OCI-LY1 (cell line): ENCODE data around the gene NUBP2.

Experiments
- H2AFZ ChIP-seq: fragments of 200-600 bp; sonication (generic), shearing (Covaris generic); 2 replicates; pipeline ENCODE4 v1.6.0; 2014; ENCODE audit warnings: antibody characterized with exemption, mild to moderate bottlenecking, low read length
- H3F3A ChIP-seq: fragments of 200-600 bp; sonication (generic), shearing (Covaris generic); 2 replicates; pipeline ENCODE4 v1.6.0; 2014; ENCODE audit warnings: mild to moderate bottlenecking, antibody characterized with exemption, low read length, moderate library complexity; ENCODE audit not compliant: insufficient read depth
- H3K27ac ChIP-seq: fragments of 200-600 bp; sonication (generic); 2 replicates; pipeline ENCODE4 v1.5.1; 2014; ENCODE audit warnings: low read length, mixed run types, mild to moderate bottlenecking, low read depth; ENCODE audit not compliant: poor library complexity, severe bottlenecking
- H3K27me3 ChIP-seq: fragments of 200-600 bp; sonication (generic); 2 replicates; pipeline ENCODE4 v1.6.0; 2014; ENCODE audit warnings: antibody characterized with exemption, mild to moderate bottlenecking, low read length, moderate library complexity; ENCODE audit not compliant: insufficient read depth
- H3K36me3 ChIP-seq: fragments of 200-600 bp; sonication (generic); 2 replicates; pipeline ENCODE4 v1.6.1; 2014; ENCODE audit warnings: mild to moderate bottlenecking, antibody characterized with exemption, low read length, moderate library complexity, mixed read lengths; ENCODE audit not compliant: insufficient read depth
- H3K4me1 ChIP-seq: fragments of 200-600 bp; sonication (generic); 2 replicates; pipeline ENCODE4 v1.5.1; 2014; ENCODE audit warnings: mild to moderate bottlenecking, low read length, moderate library complexity; ENCODE audit not compliant: insufficient read depth, severe bottlenecking
- H3K4me2 ChIP-seq: fragments of 200-600 bp; sonication (generic), shearing (Covaris generic); 2 replicates; pipeline ENCODE4 v1.6.1; 2014; ENCODE audit warnings: low read length
- H3K4me3 ChIP-seq: fragments of 200-600 bp; sonication (generic); 2 replicates; pipeline ENCODE4 v1.5.1; 2014; ENCODE audit warnings: low read length, low read depth, mild to moderate bottlenecking, mixed read lengths; ENCODE audit not compliant: poor library complexity, severe bottlenecking
- H3K79me2 ChIP-seq: fragments of 200-600 bp; shearing (Covaris generic); 2 replicates; pipeline ENCODE4 v1.6.1; 2016; ENCODE audit warnings: mixed run types, low read length, mixed read lengths; ENCODE audit not compliant: insufficient read depth
- H3K9ac ChIP-seq: fragments of 200-600 bp; sonication (generic), shearing (Covaris generic); 2 replicates; pipeline ENCODE4 v1.6.1; 2014; ENCODE audit warnings: mild to moderate bottlenecking, low read length, mixed read lengths
- H3K9me2 ChIP-seq: fragments of 200-600 bp; sonication (generic), shearing (Covaris generic); 2 replicates; pipeline ENCODE4 v1.6.1; 2014; ENCODE audit warnings: low read depth, mild to moderate bottlenecking, low read length, mixed read lengths
- H3K9me3 ChIP-seq: fragments of 200-600 bp; shearing (Covaris generic); 2 replicates; pipeline ENCODE4 v1.6.1; 2014; ENCODE audit warnings: low read length, mixed read lengths
- H4K20me1 ChIP-seq: fragments of 200-600 bp; sonication (generic), shearing (Covaris generic); 2 replicates; pipeline ENCODE4 v1.6.0; 2016; ENCODE audit warnings: mild to moderate bottlenecking, low read length; ENCODE audit not compliant: insufficient read depth
- EZH2 ChIP-seq: fragments of 200-600 bp; sonication (generic), shearing (Covaris generic); IDR thresholded peaks from 2 replicates; pipeline ENCODE4 v1.8.0; 2017; ENCODE audit warnings: borderline replicate concordance, mixed run types, mild to moderate bottlenecking, antibody characterized with exemption, low read length, moderate library complexity, mixed read lengths
- TF ChIP-seq, protein P1 (sequence below): fragments of 200-600 bp; sonication (generic), shearing (Covaris generic); IDR thresholded peaks from 2 replicates; pipeline ENCODE4 v1.5.1; 2017; ENCODE audit warnings: mild to moderate bottlenecking, antibody characterized with exemption, low read length, moderate library complexity, mixed read lengths

NUBP2 gene

DNA sequence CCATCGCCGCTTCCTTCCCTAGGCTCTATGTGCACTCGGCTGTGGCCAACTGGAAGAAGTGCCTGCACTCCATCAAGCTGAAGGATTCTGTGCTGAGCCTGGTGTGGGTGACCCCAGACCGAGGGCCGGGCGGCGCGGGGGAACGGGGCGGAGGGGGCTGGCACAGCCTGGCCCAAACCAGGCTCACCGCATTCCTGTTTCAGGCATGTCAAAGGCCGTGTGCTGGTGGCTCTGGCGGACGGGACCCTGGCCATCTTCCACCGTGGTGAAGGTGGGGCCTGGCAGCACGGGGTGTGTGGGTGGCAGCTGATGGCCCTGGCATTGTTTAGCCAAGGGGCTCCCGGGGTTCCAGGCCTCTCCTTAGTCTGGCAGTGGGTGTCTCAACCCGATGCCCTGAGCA, 16.1 kb upstream of the NUBP2 start:
- Histone ChIP-seq H3K9me3 (no peaks in the 10 kb centered on the region), H3K27ac (no peak overlapping the region), H3K4me1 (peaks cover 10% of the 10 kb centered on the region), H3K4me2 (no peak overlapping the region), H3K9ac (no peak overlapping the region), H3K27me3 (no peaks in the 10 kb centered on the region), H3F3A (no peaks in the 10 kb centered on the region), H3K4me3 (no peak overlapping the region), H4K20me1 (no peaks in the 10 kb centered on the region), H3K36me3 (peaks cover 77% of the 10 kb centered on the region), H2AFZ (no peak overlapping the region), H3K9me2 (no peaks in the 10 kb centered on the region), H3K79me2 (no peaks in the 10 kb centered on the region)
- TF ChIP-seq, protein P1, sequence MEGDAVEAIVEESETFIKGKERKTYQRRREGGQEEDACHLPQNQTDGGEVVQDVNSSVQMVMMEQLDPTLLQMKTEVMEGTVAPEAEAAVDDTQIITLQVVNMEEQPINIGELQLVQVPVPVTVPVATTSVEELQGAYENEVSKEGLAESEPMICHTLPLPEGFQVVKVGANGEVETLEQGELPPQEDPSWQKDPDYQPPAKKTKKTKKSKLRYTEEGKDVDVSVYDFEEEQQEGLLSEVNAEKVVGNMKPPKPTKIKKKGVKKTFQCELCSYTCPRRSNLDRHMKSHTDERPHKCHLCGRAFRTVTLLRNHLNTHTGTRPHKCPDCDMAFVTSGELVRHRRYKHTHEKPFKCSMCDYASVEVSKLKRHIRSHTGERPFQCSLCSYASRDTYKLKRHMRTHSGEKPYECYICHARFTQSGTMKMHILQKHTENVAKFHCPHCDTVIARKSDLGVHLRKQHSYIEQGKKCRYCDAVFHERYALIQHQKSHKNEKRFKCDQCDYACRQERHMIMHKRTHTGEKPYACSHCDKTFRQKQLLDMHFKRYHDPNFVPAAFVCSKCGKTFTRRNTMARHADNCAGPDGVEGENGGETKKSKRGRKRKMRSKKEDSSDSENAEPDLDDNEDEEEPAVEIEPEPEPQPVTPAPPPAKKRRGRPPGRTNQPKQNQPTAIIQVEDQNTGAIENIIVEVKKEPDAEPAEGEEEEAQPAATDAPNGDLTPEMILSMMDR, result no peak
- no peak for TF ChIP-seq EZH2

DNA sequence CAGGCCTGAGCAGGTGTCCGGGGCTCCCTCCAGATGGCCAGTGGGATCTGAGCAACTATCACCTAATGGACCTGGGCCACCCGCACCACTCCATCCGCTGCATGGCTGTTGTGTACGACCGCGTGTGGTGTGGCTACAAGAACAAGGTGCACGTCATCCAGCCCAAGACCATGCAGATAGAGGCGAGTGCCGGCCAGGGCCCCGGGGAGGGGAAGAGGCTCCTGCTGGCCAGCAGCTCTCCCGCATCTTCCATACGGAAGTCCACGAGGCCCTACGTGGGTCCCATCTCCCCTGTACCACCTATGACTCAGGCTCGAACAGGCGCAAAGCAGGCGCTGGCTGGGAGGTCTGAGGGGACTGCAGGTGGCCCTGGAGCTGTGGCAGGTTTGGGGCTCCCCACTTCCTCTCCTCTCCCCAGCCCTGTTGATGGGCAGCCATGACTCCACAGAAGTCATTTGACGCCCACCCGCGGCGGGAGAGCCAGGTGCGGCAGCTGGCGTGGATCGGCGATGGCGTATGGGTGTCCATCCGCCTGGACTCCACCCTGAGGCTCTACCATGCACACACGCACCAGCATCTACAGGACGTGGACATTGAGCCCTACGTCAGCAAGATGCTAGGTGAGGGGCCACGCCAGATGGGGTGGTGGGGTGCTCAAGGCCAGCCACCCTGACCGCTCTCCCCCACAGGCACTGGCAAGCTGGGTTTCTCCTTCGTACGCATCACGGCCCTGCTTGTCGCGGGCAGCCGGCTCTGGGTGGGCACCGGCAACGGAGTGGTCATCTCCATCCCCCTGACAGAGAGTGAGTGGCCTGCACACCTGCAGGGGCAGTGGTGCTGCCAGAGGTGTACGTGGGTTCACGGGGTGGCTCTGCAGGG, 15.4 kb upstream of the NUBP2 start:
- H3K9me3 ChIP-seq, result no peaks in the 10 kb centered on the region
- H3K79me2 ChIP-seq, result 0 out of 2 replicates have a peak, but pooled peaks cover 3% of the 10 kb centered on the region
- no peak overlapping the region for H2AFZ ChIP-seq
- H3K27me3 ChIP-seq, result no peaks in the 10 kb centered on the region
- H3K9me2 ChIP-seq, result no peaks in the 10 kb centered on the region
- no peak overlapping the region for H3K4me2 ChIP-seq
- H3K4me1 ChIP-seq, result peaks cover 10% of the 10 kb centered on the region
- no peaks in the 10 kb centered on the region for H4K20me1 ChIP-seq
- no peak for TF ChIP-seq EZH2
- TF ChIP-seq, protein P1, result no peak
- no peak overlapping the region for H3K4me3 ChIP-seq
- peaks cover 78% of the 10 kb centered on the region for H3K36me3 ChIP-seq
- H3K9ac ChIP-seq, result no peak overlapping the region
- H3F3A ChIP-seq, result no peaks in the 10 kb centered on the region
- H3K27ac ChIP-seq, result no peak overlapping the region

DNA sequence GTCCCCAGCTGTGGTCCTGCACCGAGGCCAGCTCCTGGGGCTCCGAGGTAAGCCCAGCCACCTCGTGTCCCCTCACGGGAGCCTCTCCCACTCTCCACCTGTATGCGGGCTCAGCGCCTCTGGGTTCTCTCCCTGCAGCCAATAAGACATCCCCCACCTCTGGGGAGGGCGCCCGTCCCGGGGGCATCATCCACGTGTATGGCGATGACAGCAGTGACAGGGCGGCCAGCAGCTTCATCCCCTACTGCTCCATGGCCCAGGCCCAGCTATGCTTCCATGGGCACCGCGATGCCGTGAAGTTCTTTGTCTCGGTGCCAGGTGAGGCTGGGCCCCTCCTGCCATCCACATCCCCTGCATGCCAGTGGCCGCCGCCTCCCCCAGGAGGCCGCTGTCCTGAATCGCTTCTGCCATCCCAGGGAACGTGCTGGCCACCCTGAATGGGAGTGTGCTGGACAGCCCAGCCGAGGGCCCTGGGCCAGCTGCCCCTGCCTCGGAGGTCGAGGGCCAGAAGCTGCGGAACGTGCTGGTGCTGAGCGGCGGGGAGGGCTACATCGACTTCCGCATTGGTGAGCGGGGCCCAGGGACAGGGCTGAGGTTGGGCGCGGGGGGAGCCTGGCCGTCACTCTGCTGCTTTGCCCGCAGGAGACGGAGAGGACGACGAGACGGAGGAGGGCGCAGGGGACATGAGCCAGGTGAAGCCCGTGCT, 14.5 kb upstream of the NUBP2 start:
- Histone ChIP-seq H3K9ac (no peak overlapping the region), H3K36me3 (peaks cover 70% of the 10 kb centered on the region)

More for the DNA sequence above, 14.5 kb upstream of the NUBP2 start:
- Histone ChIP-seq H3K9me2 (no peaks in the 10 kb centered on the region), H3K27me3 (no peaks in the 10 kb centered on the region), H4K20me1 (no peaks in the 10 kb centered on the region), H3K4me2 (no peak overlapping the region), H3F3A (no peaks in the 10 kb centered on the region), H3K79me2 (0 out of 2 replicates have a peak, but pooled peaks cover 3% of the 10 kb centered on the region), H3K27ac (no peak overlapping the region), H2AFZ (no peak overlapping the region), H3K4me3 (no peak overlapping the region), H3K4me1 (peaks cover 10% of the 10 kb centered on the region), H3K9me3 (no peaks in the 10 kb centered on the region)
- TF ChIP-seq, protein P1, result no peak
- TF ChIP-seq EZH2, result no peak
